HL-60/S4 treated with phorbol 12-myristate 13-acetate at 8.2 ng/mL for 4 days and 3 days (cell line): Measurements from ENCODE around the gene AIM2.

Source experiments
- in situ Hi-C: fragments of 300-500 bp; cut with MboI; formaldehyde crosslinking; loops from 2 replicates; pipeline ENCODE4 v1.15.0; 2022; ENCODE audit warnings: low sequenced_read_pairs

The AIM2 gene

GRCh38 chr1:159023723-159024122, 52.8 kb downstream of the AIM2 start:
- in situ Hi-C loops = no loop called here

- in situ Hi-C loops = no loop called here
Observed at GRCh38 chr1:159015440-159015909, 61.1 kb downstream of the AIM2 start.

GRCh38 chr1:159014851-159015250, 61.7 kb downstream of the AIM2 start:
- in situ Hi-C loops = no loop called here

GRCh38 chr1:159014003-159014571, 62.5 kb downstream of the AIM2 start:
- in situ Hi-C loops = no loop called here

- in situ Hi-C loops = no loop called here
Observed at GRCh38 chr1:159012495-159012894, 64.1 kb downstream of the AIM2 start.
